Astrocyte (in vitro differentiated cells and primary cell): Measurements from ENCODE around the gene SLC25A29.

Experiments
- CTCF ChIP-seq: IDR thresholded peaks from 2 replicates; pipeline ENCODE4 v1.5.1; 2011; ENCODE audit warnings: low read depth, mild to moderate bottlenecking, inconsistent platforms, low read length, moderate library complexity; ENCODE audit not compliant: insufficient read depth
- EZH2 ChIP-seq: IDR thresholded peaks from 2 replicates; pipeline ENCODE4 v1.6.1; 2012; ENCODE audit warnings: mild to moderate bottlenecking, low read length, inconsistent platforms; ENCODE audit not compliant: insufficient read depth

- TF ChIP-seq CTCF: no peak
- no peak for TF ChIP-seq EZH2
These were observed 938 bp upstream of the SLC25A29 start for GRCh38 chr14:100306998-100307765.
